Effector CD8-positive, alpha-beta T cell (primary cell): ENCODE data around the gene TLK1.

Experiments
- DNase-seq: peaks from one replicate; lab custom pipeline; 2025; lab: John Stamatoyannopoulos, UW

The TLK1 gene

DNA sequence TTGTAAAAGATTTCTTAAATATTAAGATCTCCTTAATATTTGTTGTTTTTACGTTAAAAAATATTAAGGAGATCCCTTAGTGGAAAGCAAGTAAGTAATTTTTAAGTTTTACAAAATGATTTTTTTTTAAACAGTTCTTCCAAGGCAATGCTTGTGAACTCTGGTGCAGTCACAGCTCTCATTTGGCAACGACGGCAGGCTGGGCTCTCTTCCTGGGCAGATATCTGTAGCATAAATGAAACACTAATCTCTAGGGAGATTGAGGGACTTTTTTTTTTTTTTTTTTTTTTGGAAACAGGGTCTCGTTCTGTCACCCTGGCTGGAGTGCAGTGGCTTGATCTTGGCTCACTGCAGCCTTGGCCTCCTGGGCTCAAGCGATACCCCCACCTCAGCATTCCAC is 193.1 kb downstream of the TLK1 start:
- no peak for DNase-seq

DNA sequence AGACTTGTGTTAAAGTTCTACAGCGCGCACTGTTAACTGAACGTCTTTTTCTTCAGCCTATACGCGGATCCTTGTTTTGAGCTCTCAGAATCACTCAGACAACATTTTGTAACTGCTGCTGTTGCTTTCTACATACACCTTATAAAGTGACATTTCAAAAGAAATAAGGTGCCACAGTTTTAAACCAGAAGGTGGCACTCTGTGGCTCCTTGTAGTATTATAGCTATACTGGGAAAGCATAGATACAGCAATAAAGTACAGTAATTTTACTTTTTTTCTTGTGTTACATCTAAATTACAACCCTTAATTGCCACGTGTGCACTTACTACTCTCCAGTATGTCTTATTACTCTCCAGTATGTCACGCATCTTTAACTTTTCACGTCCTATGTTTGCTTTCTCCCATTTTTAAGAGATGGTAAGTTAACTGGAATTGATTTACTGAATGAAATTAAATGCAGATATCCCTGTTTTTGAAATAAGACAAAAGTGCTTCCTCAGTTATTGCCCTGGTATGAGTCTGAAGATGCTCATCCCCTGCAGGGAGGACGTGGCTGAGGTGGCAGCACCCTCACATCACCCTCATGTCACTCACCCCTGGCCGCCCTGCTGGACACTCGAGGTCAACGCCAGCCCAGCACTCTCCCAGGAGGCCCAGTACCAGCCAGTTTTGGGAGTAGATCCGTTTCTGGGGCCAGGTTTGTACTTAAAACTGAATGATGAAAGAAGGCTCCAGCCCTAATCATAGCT is 193.9 kb downstream of the TLK1 start:
- DNase-seq = no peak

DNA sequence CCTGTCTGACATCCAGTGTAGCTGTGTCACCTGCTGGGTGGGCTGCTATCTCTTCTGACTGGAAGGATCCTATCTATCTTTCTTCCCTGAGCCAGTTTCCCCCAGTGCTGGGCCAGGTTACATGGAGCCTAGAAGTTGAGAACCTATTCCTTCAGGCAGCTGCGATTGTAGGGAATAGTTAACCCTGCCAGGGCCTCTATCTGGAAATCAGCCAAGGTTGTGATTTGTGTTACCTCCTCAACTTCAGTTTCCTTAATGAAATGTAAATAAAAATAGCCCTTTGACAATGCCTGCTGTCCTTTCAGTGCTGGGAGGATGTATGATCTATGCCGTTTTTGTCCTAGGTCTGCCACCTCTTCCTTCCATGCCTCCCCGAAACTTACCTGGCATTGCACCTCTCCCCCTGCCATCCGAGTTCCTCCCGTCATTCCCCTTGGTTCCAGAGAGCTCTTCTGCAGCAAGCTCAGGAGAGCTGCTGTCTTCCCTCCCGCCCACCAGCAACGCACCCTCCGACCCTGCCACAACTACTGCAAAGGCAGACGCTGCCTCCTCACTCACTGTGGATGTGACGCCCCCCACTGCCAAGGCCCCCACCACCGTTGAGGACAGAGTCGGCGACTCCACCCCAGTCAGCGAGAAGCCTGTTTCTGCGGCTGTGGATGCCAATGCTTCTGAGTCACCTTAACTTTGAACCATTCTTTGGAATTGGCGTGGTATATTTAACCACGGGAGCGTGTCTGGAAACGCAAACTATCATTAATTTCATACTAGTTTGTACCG is 195.1 kb downstream of the TLK1 start:
- DNase-seq = no peak

DNA sequence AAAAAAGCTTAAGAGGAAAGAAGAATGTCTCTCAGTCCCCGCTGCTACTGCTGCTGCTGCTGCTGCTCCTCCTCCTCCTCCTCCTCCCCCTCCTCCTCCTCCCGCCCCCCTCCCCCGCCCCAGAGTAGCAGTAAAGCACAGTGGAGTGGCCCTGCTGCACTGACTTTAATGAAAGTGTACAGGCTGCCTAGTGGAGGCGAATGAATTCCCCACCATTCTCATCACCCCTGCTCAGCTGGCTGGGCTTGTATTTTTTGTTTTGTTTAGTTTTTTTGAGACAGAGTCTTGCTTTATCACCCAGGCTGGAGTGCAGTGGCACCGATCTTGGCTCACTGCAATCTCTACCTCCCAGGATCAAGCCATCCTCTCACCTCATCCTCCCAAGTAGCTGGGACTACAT is 197.3 kb downstream of the TLK1 start:
- no peak for DNase-seq

GRCh38 chr2:170953941-170954340 is 206.8 kb downstream of the TLK1 start:
- DNase-seq = no peak

DNA sequence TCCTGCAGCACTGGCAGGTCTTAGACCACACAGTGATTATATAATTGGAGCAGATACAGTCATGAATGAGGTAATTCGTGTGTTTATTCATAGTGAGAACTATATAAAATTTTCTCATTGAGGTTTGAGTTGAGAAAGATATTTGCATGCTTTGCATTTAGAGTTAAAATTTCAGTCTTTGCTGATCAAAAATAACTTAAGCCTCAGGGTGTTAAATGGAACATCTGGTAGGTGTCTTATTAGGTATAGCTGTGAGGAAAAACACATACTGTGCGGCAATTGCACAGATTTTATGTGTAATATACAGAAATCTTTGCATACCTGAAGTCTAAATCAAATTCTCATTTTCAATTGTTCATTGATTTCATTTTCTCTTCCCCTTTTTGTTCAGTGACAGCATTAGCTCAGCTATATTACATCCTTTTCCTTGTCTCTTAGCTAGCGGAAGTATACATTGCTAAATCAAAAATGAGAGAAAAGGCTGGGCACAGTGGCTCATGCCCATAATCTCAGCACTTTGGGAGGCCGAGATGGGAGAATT is 210.4 kb downstream of the TLK1 start:
- DNase-seq = no peak

GRCh38 chr2:170949415-170949814 is 211.3 kb downstream of the TLK1 start:
- no peak for DNase-seq

DNA sequence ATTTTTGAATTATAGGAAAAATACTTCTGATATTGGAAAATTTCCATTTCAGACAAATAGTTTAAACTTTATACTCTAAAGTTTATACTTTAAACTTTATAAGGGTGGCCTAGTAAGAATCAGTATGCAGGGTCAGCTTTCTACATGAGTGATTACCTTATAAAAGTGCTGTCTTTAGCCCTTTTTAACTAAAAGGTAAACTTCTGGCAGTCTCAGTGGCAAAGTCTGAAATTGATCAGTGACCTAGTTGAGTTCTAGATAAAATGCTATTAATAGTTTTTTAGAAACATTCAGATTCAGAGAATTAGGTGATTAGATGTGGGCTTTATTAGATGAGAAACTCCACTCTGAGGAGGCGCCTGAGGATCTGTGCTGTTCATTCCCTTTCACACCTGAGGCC is 216.1 kb downstream of the TLK1 start:
- DNase-seq = no peak

- no peak for DNase-seq
Observed at GRCh38 chr2:170943596-170943995, 217.1 kb downstream of the TLK1 start.

DNA sequence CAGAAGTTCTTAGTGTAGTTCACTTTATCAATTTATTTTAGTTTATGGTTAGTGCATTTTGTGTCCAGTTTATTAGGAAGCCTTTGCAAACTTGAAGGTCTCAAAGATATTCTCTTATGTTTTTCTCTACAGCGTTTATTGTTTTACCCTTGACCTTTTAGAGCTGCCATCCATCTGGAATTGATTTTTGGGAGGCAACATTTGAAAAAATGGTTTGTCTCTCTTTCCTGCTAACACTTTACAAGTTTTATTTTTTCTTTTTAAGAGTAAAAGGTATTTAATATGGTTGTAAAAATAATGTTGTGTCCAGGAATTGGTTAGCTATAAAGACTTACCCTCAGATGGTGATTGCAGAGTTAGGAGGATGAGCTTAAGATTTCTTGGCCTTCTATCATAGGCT is 217.7 kb downstream of the TLK1 start:
- no peak for DNase-seq

GRCh38 chr2:170942615-170943014 is 218.1 kb downstream of the TLK1 start:
- DNase-seq = no peak
